ENCODE data around the gene HAUS6. TPM values are rescaled to one million over a fixed set of nuclear protein-coding genes. Genes with fewer than 3 reads are reported as not detected.

Gene HAUS6
- total RNA-seq, 1 donor from 2014 or later, result 8.6 TPM

DNA sequence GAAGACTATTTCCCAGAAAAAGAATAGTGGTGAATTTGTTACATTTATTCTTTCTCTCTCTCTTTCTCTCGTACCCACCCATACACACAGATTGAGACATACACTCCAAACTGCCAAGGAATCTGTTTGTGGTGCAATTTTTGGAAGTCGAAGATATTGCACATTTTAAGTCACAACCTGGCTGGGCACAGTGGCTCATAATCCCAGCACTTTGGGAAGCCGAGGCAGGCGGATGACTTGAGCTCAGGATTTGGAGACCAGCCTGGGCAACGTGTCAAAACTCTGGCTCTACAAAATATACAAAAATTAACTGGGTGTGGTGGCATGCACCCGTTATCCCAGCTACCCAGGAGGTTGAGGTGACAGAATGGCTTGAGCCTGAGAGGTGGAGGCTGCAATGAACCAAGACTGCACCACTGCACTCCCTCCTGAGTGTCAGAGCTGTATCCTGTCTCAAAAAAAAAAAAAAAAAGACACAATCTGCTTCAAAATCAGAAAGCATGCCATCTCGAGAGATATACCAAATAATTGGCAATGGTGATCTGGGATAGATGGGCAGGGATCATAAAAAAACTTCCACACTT is 43.8 kb upstream of the HAUS6 start:
- Mint-ChIP-seq H3K4me3 (ENCODE audit: unreplicated experiment) (no peak overlapping the region), H3K36me3 (ENCODE audit: unreplicated experiment) (no peaks in the 10 kb centered on the region), H3K27ac (ENCODE audit: unreplicated experiment) (no peak overlapping the region), H3K4me1 (ENCODE audit: unreplicated experiment) (peaks cover 5% of the 10 kb centered on the region), H3K9me3 (ENCODE audit: unreplicated experiment) (no peaks in the 10 kb centered on the region), H3K27me3 (ENCODE audit: unreplicated experiment) (no peaks in the 10 kb centered on the region)
- TF ChIP-seq, protein P1, sequence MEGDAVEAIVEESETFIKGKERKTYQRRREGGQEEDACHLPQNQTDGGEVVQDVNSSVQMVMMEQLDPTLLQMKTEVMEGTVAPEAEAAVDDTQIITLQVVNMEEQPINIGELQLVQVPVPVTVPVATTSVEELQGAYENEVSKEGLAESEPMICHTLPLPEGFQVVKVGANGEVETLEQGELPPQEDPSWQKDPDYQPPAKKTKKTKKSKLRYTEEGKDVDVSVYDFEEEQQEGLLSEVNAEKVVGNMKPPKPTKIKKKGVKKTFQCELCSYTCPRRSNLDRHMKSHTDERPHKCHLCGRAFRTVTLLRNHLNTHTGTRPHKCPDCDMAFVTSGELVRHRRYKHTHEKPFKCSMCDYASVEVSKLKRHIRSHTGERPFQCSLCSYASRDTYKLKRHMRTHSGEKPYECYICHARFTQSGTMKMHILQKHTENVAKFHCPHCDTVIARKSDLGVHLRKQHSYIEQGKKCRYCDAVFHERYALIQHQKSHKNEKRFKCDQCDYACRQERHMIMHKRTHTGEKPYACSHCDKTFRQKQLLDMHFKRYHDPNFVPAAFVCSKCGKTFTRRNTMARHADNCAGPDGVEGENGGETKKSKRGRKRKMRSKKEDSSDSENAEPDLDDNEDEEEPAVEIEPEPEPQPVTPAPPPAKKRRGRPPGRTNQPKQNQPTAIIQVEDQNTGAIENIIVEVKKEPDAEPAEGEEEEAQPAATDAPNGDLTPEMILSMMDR (IDR thresholded peaks at IDR 0.05), result no peak
- DNase-seq (ENCODE audit: extremely low spot score, unreplicated experiment), result no peak

DNA sequence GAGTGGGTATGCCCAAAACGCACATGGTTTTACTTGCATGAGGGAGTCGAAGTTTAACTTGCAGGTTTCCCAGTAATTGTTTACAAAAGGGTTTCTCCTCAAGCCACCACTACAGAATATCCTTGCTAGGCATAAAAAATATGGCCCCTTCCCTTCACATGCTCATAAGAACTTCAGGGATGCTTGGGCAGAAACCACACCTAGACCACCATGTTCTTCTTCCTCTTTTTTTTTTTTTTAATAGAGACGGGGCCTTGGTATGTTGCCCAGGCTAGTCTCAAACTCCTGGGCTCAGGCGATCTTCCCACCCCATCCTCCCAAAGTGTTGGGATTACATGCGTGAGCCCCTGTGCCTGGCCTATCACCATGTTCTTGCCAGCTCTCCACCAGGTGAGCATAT is 43.2 kb upstream of the HAUS6 start:
- peaks cover 5% of the 10 kb centered on the region for H3K4me1 Mint-ChIP-seq (ENCODE audit: unreplicated experiment)
- H3K27me3 Mint-ChIP-seq (ENCODE audit: unreplicated experiment), result no peaks in the 10 kb centered on the region

DNA sequence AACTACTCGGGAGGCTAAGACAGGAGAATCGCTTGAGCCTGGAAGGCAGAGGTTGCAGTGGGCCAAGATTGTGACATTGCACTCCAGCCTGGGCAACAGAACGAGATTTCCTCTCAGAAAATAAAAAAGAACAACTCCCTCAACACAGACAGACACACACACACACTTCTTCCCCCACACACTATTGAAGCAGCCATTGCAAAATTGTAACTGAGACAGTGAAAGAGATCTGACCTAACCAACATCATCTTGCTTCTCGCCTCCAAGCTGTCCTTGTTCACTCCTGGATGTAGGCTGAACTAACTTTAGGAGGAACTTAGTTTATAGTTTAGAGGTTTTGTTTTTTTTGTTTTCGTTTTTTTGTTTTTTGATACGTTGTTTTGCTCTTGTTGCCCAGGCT is 37.6 kb upstream of the HAUS6 start:
- no peaks in the 10 kb centered on the region for H3K27me3 Mint-ChIP-seq (ENCODE audit: unreplicated experiment)
- DNase-seq (ENCODE audit: extremely low spot score, unreplicated experiment), result no peak
- H3K4me1 Mint-ChIP-seq (ENCODE audit: unreplicated experiment), result no peaks in the 10 kb centered on the region
- H3K9me3 Mint-ChIP-seq (ENCODE audit: unreplicated experiment), result no peaks in the 10 kb centered on the region
- no peak overlapping the region for H3K4me3 Mint-ChIP-seq (ENCODE audit: unreplicated experiment)
- TF ChIP-seq, protein P1 (IDR thresholded peaks at IDR 0.05), result no peak
- H3K27ac Mint-ChIP-seq (ENCODE audit: unreplicated experiment), result no peak overlapping the region
- H3K36me3 Mint-ChIP-seq (ENCODE audit: unreplicated experiment), result no peaks in the 10 kb centered on the region

More for the DNA sequence above, 43.2 kb upstream of the HAUS6 start:
- H3K4me3 Mint-ChIP-seq (ENCODE audit: unreplicated experiment), result no peak overlapping the region
- no peak overlapping the region for H3K27ac Mint-ChIP-seq (ENCODE audit: unreplicated experiment)
- no peak for DNase-seq (ENCODE audit: extremely low spot score, unreplicated experiment)
- no peaks in the 10 kb centered on the region for H3K36me3 Mint-ChIP-seq (ENCODE audit: unreplicated experiment)
- TF ChIP-seq, protein P1 (IDR thresholded peaks at IDR 0.05), result no peak
- no peaks in the 10 kb centered on the region for H3K9me3 Mint-ChIP-seq (ENCODE audit: unreplicated experiment)

DNA sequence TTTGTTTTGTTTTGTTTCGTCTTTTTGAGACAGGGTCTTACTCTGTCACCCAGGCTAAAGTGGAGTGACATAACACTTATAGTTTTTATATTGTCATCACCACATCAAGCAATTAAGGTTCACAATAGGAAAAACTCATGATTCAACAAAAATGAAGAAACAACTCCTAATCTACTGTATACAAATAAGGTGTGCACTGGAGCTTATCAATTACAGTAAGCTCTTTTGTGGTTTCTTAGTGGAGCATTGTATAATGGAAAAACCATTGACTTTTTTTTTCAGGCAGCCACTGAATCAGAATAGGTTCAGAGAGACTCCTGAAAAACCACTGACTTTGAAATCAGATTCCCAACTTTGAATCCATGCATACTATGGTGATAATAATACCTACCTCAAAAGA is 35.4 kb upstream of the HAUS6 start:
- DNase-seq (ENCODE audit: extremely low spot score, unreplicated experiment), result no peak
- TF ChIP-seq, protein P1 (IDR thresholded peaks at IDR 0.05), result no peak
- no peaks in the 10 kb centered on the region for H3K27me3 Mint-ChIP-seq (ENCODE audit: unreplicated experiment)
- H3K36me3 Mint-ChIP-seq (ENCODE audit: unreplicated experiment), result no peaks in the 10 kb centered on the region
- H3K4me1 Mint-ChIP-seq (ENCODE audit: unreplicated experiment), result no peaks in the 10 kb centered on the region
- no peak overlapping the region for H3K27ac Mint-ChIP-seq (ENCODE audit: unreplicated experiment)
- no peaks in the 10 kb centered on the region for H3K9me3 Mint-ChIP-seq (ENCODE audit: unreplicated experiment)
- no peak overlapping the region for H3K4me3 Mint-ChIP-seq (ENCODE audit: unreplicated experiment)

DNA sequence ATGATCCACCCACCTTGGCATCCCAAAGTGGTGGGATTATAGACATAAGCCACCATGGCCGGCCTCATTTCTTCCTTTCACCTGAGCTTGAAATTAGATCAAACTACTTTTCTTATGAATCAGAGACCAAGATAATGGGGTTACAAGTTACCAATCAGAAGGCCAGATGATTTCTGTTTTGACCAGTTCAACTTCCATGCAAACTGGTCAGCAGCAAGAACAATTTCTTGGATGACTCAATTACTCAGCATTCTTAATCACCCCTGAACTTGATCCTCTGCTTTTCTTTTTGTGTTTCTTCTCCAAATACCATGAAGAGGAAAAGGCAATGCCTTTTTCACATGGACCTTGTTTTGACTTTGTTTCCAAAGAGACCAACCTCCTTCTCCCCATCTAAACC is 34.6 kb upstream of the HAUS6 start:
- H3K4me3 Mint-ChIP-seq (ENCODE audit: unreplicated experiment), result no peak overlapping the region
- TF ChIP-seq, protein P1 (IDR thresholded peaks at IDR 0.05), result no peak
- no peak overlapping the region for H3K27ac Mint-ChIP-seq (ENCODE audit: unreplicated experiment)
- H3K27me3 Mint-ChIP-seq (ENCODE audit: unreplicated experiment), result no peaks in the 10 kb centered on the region
- no peak for DNase-seq (ENCODE audit: extremely low spot score, unreplicated experiment)
- no peaks in the 10 kb centered on the region for H3K36me3 Mint-ChIP-seq (ENCODE audit: unreplicated experiment)
- no peaks in the 10 kb centered on the region for H3K9me3 Mint-ChIP-seq (ENCODE audit: unreplicated experiment)
- H3K4me1 Mint-ChIP-seq (ENCODE audit: unreplicated experiment), result no peaks in the 10 kb centered on the region

Measured in osteocyte (in vitro differentiated cells).